GM06990 (cell line): ENCODE results near the gene AP3D1.
"Not testable (repeated sequence)": the region's sequence is repeated elsewhere in the genome, so short reads cannot be mapped to it uniquely, and the experiment has no call there.

Experiments used
- DNase-seq: peaks from one replicate; pipeline ENCODE4 v3.0.0-alpha.2; 2011; ENCODE audit not compliant: insufficient read length; ENCODE audit errors: extremely low read depth
- H3K27me3 ChIP-seq: replicated peaks from 2 replicates; pipeline ENCODE4 v1.6.0; 2011; ENCODE audit warnings: low read length; ENCODE audit not compliant: control insufficient read depth, insufficient read depth
- H3K36me3 ChIP-seq: 2 replicates; pipeline ENCODE4 v1.5.1; 2011; ENCODE audit warnings: low read length; ENCODE audit not compliant: control insufficient read depth, insufficient read depth
- H3K4me3 ChIP-seq: replicated peaks from 2 replicates; pipeline ENCODE4 v1.5.1; 2011; ENCODE audit warnings: low read depth, mild to moderate bottlenecking, control low read depth, low read length
- CTCF ChIP-seq: IDR thresholded peaks from 2 replicates; pipeline ENCODE4 v1.5.1; 2011; ENCODE audit warnings: low read length, control low read depth, mild to moderate bottlenecking, inconsistent platforms; ENCODE audit not compliant: insufficient read depth, poor library complexity, severe bottlenecking

Gene AP3D1

GRCh38 chr19:2132191-2132590, 19.2 kb downstream of the AP3D1 start:
- Histone ChIP-seq H3K36me3 (peaks cover 46% of the 10 kb centered on the region), H3K4me3 (no peak overlapping the region), H3K27me3 (no peaks in the 10 kb centered on the region)
- no peak for TF ChIP-seq CTCF
- no peak for DNase-seq

- not testable (repeated sequence) for DNase-seq, H3K27me3 ChIP-seq, H3K4me3 ChIP-seq
- H3K36me3 ChIP-seq, result peaks cover 42% of the 10 kb centered on the region
These were observed 20.1 kb downstream of the AP3D1 start for GRCh38 chr19:2131012-2131975.

GRCh38 chr19:2129892-2130770, 21.2 kb downstream of the AP3D1 start:
- TF ChIP-seq CTCF, result no peak
- no peak for DNase-seq
- H3K4me3 ChIP-seq, result no peak overlapping the region
- no peaks in the 10 kb centered on the region for H3K27me3 ChIP-seq
- H3K36me3 ChIP-seq, result peaks cover 40% of the 10 kb centered on the region

GRCh38 chr19:2129486-2129885, 21.9 kb downstream of the AP3D1 start:
- no peak for TF ChIP-seq CTCF
- no peaks in the 10 kb centered on the region for H3K27me3 ChIP-seq
- peaks cover 40% of the 10 kb centered on the region for H3K36me3 ChIP-seq
- no peak for DNase-seq
- H3K4me3 ChIP-seq, result no peak overlapping the region

- Histone ChIP-seq H3K36me3 (peaks cover 41% of the 10 kb centered on the region), H3K4me3 (no peak overlapping the region), H3K27me3 (no peaks in the 10 kb centered on the region)
- no peak for TF ChIP-seq CTCF
- no peak for DNase-seq
These were observed 22.3 kb downstream of the AP3D1 start for GRCh38 chr19:2129022-2129421.

- H3K4me3 ChIP-seq, H3K27me3 ChIP-seq, DNase-seq: not testable (repeated sequence)
- H3K36me3 ChIP-seq, result peaks cover 48% of the 10 kb centered on the region
These were observed 23.1 kb downstream of the AP3D1 start for GRCh38 chr19:2128252-2128651.
